Ectodermal cell (in vitro differentiated cells): Measurements from ENCODE around the gene ANO6.

Source experiments
- H3K27ac ChIP-seq: 2 replicates; pipeline ENCODE4 v1.7.0; 2013; ENCODE audit warnings: mild to moderate bottlenecking, low read depth, low read length; ENCODE audit not compliant: insufficient read depth, poor library complexity, severe bottlenecking
- H3K27me3 ChIP-seq: 2 replicates; pipeline ENCODE4 v1.7.0; 2013; ENCODE audit warnings: mild to moderate bottlenecking, low read length; ENCODE audit not compliant: insufficient read depth, control insufficient read depth, poor library complexity, severe bottlenecking
- H3K36me3 ChIP-seq: one replicate; pipeline ENCODE4 v1.7.0; 2013; ENCODE audit warnings: low read length; ENCODE audit not compliant: control insufficient read depth, insufficient read depth
- H3K4me1 ChIP-seq: one replicate; pipeline ENCODE4 v1.7.0; 2013; ENCODE audit warnings: low read length; ENCODE audit not compliant: control insufficient read depth, insufficient read depth
- H3K4me3 ChIP-seq: 2 replicates; pipeline ENCODE4 v1.7.0; 2013; ENCODE audit warnings: low read depth, low read length, control low read depth; ENCODE audit not compliant: insufficient read depth
- H3K9me3 ChIP-seq: 2 replicates; pipeline ENCODE4 v1.7.0; 2013; ENCODE audit warnings: mild to moderate bottlenecking, low read length, moderate library complexity; ENCODE audit not compliant: control insufficient read depth
- WGBS, 2 experiments: methylation state at CpG; one replicate each; pipeline ENCODE4 v1.1.7; 2013; ENCODE audit warnings: missing lambda C conversion rate in 2 of 2; 5-methylcytosine and 5-hydroxymethylcytosine counted together

ANO6 gene

GRCh38 chr12:45212064-45212463 lies 3.8 kb upstream of the ANO6 start:
- Histone ChIP-seq H3K36me3 (no peaks in the 10 kb centered on the region), H3K9me3 (no peaks in the 10 kb centered on the region), H3K27ac (no peak overlapping the region), H3K4me1 (no peaks in the 10 kb centered on the region), H3K4me3 (no peak overlapping the region), H3K27me3 (no peaks in the 10 kb centered on the region)
- WGBS, 2 experiments, result 82 to 90% methylated on average over 1 of the region's 1 CpG

- Histone ChIP-seq H3K36me3 (no peaks in the 10 kb centered on the region), H3K4me3 (no peak overlapping the region), H3K9me3 (no peaks in the 10 kb centered on the region), H3K4me1 (peaks cover 5% of the 10 kb centered on the region), H3K27me3 (no peaks in the 10 kb centered on the region), H3K27ac (no peak overlapping the region)
- 83% methylated on average over 1 of the region's 1 CpG; no CpG with 5 or more reads in 1 of the 2 experiments for WGBS, 2 experiments
Observed at GRCh38 chr12:45213107-45213506, 2.8 kb upstream of the ANO6 start.

GRCh38 chr12:45214071-45214470 lies 1.8 kb upstream of the ANO6 start:
- Histone ChIP-seq H3K27me3 (no peaks in the 10 kb centered on the region), H3K4me1 (peaks cover 5% of the 10 kb centered on the region), H3K36me3 (no peaks in the 10 kb centered on the region), H3K27ac (no peak overlapping the region), H3K4me3 (no peak overlapping the region), H3K9me3 (no peaks in the 10 kb centered on the region)

- 41 to 50% methylated on average over 11 of the region's 11 CpGs for WGBS, 2 experiments
- no peaks in the 10 kb centered on the region for H3K36me3 ChIP-seq
- H3K27ac ChIP-seq, result peak overlapping the region; percentile 80
- no peaks in the 10 kb centered on the region for H3K9me3 ChIP-seq
- H3K4me3 ChIP-seq, result peak overlapping the region; percentile 88
- H3K27me3 ChIP-seq, result no peaks in the 10 kb centered on the region
- H3K4me1 ChIP-seq, result peaks cover 10% of the 10 kb centered on the region
Observed at GRCh38 chr12:45214749-45215418, 1.0 kb upstream of the ANO6 start.

DNA sequence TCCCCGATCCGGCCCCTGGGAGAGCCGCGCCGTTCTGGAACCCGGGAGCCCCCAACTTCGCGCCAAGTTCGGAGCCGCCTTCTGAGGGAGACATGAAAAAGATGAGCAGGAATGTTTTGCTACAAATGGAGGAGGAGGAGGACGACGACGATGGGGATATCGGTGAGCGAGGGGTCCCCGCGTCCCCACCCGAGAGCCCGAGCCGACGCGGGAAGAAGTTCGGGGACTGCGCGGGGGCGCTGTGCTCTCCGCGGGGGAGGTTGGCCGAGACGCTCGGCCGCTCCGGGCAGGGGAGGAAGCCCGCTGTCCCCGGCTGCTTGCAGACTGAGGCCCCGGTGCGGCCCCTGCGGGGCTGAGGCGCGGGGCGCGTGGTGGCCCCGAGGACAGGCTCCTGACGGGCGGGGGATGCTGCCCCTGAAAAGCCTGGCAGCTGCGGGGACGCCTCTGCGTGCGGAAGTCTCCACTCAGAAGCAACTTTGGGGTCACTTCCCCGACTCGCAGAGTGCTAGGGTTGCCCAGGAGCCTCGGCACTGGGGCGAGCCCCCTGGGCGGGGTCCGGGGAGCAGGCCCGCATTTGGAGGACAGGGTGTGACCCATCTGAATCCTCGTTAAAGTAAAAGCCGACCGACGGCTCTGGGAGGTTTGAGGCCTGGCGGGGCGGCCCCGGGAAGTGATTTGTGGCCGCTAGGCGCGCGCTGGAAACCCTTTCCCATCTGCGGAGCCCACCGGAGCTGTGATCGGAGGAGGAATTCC lies 511 bp downstream of the ANO6 start:
- WGBS, 2 experiments, result 0 to 1% methylated on average over 70 of the region's 70 CpGs
- Histone ChIP-seq H3K4me3 (peak overlapping the region; percentile 88), H3K4me1 (peaks cover 11% of the 10 kb centered on the region)

DNA sequence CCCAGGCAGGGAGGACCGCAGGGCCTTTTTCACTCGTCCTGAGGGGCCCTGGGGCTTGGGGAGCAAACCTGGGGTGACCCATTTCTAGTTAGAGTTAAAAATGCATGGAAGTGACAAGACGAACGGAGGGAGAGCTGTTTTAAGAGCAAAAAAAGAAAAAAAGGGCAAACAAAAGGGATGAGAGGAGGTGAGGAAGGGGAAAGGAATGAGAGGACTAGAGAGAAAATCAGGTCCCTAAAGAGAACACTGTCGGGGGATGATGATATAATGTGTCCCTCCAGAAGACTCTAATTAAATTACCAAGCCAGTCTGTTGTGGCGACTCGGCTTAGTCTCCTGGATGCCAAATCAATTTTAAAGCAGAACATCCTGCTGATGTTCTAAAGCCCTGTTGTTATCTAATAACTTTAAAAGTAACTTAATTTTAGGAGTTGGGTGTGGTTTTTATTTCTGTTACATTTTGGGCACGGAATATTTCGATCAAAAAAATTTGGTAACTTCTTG lies 1.1 kb downstream of the ANO6 start:
- 0 to 1% methylated on average over 9 of the region's 9 CpGs for WGBS, 2 experiments
- Histone ChIP-seq H3K27ac (peak overlapping the region; percentile 80), H3K4me1 (peaks cover 11% of the 10 kb centered on the region), H3K27me3 (no peaks in the 10 kb centered on the region), H3K36me3 (no peaks in the 10 kb centered on the region), H3K4me3 (peak overlapping the region; percentile 88), H3K9me3 (no peaks in the 10 kb centered on the region)

More for the DNA sequence above, 511 bp downstream of the ANO6 start:
- H3K36me3 ChIP-seq, result no peaks in the 10 kb centered on the region
- H3K9me3 ChIP-seq, result no peaks in the 10 kb centered on the region
- H3K27me3 ChIP-seq, result no peaks in the 10 kb centered on the region
- peak overlapping the region; percentile 80 for H3K27ac ChIP-seq

GRCh38 chr12:45217846-45218245 lies 2.0 kb downstream of the ANO6 start:
- WGBS, 2 experiments, result 79 to 85% methylated on average over 2 of the region's 2 CpGs
- H3K27me3 ChIP-seq, result no peaks in the 10 kb centered on the region
- H3K27ac ChIP-seq, result no peak overlapping the region
- peaks cover 11% of the 10 kb centered on the region for H3K4me1 ChIP-seq
- no peaks in the 10 kb centered on the region for H3K36me3 ChIP-seq
- no peaks in the 10 kb centered on the region for H3K9me3 ChIP-seq
- peak overlapping the region; percentile 88 for H3K4me3 ChIP-seq

- Histone ChIP-seq H3K4me1 (peaks cover 11% of the 10 kb centered on the region), H3K27me3 (no peaks in the 10 kb centered on the region), H3K9me3 (no peaks in the 10 kb centered on the region), H3K36me3 (no peaks in the 10 kb centered on the region), H3K4me3 (no peak overlapping the region), H3K27ac (no peak overlapping the region)
- WGBS, 2 experiments, result 98 to 99% methylated on average over 2 of the region's 2 CpGs
Observed at GRCh38 chr12:45219621-45220020, 3.7 kb downstream of the ANO6 start.

DNA sequence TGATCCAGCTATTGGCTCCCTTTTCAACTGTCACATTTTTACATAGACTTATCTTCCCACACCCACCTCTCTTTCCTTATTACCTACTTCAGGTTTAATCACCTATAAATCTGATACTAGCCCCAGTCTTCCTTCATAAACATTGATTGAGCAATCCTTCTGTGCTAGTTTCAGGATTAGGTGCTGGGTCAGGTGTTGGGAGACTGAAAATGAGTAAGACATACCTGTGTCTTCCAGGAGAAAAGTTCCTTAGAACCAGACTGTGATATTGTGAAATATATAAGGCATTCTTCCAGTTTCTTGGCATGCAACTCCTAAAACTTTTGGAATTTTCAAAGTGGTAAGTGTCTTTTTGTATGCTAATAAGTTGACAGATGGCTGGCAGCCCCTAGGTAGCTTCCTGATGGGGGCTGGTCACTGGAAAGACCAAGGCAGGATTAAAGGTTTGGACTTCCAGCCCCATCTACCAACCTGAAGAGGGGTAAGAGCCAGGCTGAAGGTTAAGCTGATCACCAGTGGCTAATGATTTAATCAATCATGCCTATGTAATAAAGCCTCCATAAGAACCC lies 4.6 kb downstream of the ANO6 start:
- Histone ChIP-seq H3K36me3 (no peaks in the 10 kb centered on the region), H3K4me3 (no peak overlapping the region), H3K27me3 (no peaks in the 10 kb centered on the region), H3K4me1 (peaks cover 11% of the 10 kb centered on the region), H3K27ac (no peak overlapping the region), H3K9me3 (no peaks in the 10 kb centered on the region)

- H3K27ac ChIP-seq, result no peak overlapping the region
- no peaks in the 10 kb centered on the region for H3K27me3 ChIP-seq
- no peaks in the 10 kb centered on the region for H3K9me3 ChIP-seq
- H3K36me3 ChIP-seq, result no peaks in the 10 kb centered on the region
- peaks cover 11% of the 10 kb centered on the region for H3K4me1 ChIP-seq
- WGBS, 2 experiments, result 93 to 97% methylated on average over 6 of the region's 6 CpGs
- H3K4me3 ChIP-seq, result no peak overlapping the region
Observed at GRCh38 chr12:45220969-45221368, 5.1 kb downstream of the ANO6 start.
